ENCODE data around the gene FTO.

FTO gene

DNA sequence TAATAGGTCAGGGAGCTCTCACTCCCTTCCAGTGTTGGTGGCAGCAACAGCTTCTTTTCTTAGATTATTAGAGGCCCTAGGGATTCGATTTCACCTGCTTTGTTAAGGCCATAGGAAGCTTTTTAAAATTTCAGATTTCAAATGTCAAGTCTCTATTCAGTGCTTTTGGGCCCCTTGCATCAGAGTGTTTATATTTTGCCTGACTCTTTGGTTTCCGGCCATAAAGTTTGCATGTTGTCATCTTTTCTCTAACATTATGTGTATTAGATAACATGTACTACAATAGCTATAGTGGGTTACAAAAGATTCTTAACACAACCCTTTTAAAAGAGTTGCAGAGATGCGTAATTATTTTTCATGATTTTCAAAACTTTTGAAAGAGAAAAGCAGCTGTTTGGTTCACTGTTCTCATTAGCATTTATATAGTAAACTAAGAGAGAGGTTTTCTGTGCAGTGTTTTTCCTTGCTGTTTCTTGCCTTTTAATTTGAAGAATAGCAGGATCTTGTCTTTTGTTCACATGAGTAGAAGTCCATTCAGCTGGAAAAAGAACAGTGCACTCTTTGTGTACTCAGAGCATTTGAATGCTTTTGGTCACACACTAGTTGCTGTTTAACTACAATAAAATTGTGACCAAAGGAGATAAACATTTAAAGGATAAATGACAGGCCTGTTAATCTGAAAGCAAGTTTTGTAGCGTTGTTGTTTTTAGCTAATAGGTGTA lies 52.5 kb downstream of the FTO start:
- DNase-seq, result peak; percentile 44

DNA sequence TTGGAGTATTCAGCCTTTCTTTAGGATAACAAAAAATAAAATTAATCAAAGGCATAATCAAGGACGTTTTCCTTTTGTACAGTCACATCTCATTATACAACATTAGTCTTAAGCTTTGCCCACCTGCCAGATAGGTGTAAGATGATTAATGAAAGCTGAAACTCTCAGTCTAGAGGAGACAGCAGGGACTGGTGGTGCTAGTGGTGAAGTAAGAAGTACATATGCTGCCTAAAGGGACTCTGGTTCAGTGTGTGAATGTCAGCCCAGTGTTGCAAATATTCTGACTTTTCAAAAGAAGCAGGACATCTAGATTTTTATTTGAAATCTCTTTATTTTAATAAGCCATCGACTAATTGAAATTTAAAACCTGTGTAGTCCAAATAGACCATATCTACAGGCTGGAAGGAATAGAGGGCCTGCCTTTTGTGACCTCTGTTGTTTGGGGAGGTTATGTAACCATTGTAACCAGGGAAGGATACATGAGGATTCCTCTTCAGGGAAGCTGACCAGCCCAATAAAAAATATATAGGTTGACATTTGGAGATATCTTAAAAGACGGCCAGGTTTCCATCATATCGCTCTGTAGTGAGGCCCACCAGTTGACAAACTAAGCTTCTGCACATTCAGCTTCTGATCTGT lies 54.1 kb downstream of the FTO start:
- DNase-seq, result no peak

DNA sequence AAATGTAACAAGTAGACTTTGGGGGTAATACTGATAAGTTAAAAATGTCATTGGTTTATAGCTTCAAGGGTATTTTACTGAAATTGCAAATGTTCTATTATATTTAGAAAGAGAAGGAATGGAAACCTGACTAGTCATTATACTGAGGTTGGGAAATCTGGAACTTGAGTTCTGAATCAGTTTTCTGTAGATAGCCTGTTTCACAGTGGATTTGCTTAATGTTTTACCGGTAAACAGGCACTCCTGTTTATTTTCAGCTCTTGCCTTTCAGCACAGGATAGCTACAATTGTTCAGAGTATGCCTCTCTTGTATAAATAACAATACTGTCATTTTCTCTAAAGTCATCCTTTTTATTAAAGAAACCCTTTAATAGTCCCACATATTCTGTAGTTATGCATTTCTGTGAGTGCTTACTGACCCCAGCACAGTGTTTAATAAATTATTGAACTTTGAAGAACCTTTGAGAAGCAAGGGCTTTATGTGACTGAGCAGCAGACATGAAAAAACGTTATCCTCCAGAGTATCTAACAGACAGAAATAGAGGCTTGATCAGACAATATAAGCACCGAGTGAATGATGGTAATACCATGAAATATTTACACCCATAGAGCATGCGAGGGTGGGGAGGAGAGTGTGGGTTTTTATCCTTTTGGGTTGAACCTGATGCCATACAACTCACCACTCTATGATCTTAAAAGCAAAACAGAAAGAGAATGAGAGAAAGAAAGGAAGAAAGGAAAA lies 58.2 kb downstream of the FTO start:
- no peak for DNase-seq

DNA sequence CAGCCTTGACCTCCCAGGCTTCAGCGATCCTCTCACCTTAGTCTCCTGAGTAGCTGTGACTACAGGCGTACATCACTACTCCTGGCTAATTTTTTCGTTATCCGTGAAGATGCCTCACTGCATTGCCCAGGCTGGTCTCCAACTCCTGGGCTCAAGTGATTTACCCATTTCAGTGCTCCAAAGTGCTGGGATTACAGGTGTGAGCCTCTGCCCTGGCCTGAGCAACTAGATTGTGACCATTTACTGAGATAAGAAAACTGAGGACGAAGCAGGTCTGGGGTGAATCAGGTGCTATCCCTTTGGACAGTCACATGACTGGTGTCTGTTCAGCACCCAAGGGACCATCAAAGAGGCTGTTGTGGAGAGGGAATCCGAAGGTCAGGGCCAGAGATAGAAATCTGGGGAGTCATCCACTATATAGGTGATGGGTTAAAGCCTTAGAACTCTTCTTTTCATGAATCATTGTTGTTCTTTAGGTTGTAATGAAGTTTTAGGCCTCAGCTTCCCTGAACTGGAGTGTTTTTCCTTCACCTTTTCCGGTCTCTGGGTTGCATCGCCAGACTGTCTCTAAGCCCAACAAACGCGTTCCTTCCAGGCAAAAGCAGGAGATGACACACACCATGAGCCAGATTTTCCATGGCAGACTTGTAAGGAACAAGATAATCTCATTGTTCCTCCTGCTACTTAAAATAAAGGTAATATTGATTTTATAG lies 62.5 kb downstream of the FTO start:
- no peak for DNase-seq

DNA sequence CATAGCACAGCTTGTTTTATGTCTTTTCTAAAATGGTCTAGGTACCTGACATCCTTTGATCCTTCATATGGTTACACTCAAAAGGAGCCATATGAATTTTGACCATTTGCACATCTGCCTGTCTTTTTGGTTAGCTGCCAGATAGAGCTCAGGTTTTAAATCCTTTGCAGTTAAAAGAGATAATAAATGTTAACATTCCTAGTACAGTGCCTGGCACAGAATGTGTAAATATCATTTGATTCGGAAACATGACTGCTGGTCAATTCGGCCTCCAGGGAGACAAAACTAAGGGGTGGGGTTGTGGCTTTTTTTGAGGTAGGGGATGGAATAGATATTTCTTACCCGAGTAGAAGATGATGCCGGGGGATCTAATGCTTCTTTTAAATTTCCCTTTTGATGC lies 64.2 kb downstream of the FTO start:
- DNase-seq, result no peak

DNA sequence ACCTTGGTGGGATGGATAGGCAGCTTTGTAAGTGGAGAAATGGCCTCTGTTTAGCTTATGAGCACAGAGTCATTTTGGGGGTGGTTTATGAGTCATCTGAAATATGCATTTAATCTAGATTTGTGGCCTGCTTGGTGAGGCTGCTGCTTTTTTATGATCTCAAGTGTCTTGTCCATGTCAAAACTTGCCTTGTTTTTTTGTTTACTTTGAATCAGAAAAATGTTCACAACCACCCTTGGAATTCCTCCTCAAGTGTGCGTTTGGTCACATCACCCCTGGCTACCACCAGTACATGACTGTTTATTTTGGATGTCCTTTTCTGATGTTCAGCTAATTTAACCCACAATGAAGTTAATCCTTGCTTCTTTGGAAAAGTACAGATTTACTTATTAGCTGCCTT lies 64.6 kb downstream of the FTO start:
- no peak for DNase-seq

DNA sequence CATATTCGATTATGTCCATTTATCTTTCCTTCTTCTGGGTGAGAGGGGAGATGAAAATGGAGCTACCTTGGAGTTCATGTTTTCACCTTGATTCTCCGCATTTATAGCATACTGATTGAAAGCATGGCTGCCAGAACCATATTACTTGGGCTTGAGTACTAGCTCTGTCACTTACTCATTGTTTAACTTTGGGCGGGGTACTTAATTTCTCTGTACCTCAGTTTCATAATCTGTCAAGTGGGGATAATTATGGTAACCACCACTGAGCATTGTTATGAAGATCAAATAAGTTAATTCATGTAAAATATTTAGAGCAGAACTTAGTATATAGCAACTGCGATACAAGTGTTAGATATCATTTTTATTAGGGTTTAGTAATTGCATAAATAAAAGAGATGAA lies 65.2 kb downstream of the FTO start:
- no peak for DNase-seq

DNA sequence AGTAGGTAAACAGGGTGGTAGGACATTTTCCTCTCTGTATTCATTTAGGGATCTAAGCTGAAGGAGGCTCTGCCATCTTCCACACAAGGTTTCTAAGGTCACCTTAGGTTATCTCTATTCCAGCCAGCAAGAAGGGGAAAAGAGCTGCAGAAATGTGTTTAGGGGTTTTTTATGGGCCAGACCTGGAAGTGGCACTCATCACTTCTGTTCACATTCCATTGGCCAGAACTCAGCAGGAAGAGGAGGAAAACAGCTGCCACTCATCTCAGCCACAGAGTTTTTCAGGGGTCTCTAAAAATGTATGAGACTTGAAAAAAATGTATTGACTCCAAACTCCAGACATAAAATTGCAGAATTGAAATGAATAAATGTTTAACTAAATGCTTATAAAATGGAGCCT lies 65.8 kb downstream of the FTO start:
- DNase-seq, result no peak

DNA sequence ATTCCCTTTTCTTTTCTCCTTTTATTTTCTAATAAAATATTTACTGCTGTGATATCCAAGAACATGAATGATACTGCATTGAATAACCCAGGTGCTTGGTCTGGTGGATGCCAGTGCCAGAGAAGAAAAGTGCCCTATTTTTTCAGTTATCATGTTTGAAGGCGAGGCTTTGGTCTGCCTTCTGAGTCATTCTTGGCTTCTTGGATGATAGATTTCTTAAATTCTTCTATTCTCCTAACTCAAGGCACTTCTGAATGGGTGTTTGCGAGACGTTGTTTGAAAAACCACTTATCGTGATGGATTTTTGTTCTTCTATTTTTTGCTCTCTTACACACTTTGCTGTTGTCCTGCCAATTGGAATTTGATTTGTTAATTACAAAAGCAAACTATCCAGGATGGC lies 66.7 kb downstream of the FTO start:
- no peak for DNase-seq

DNA sequence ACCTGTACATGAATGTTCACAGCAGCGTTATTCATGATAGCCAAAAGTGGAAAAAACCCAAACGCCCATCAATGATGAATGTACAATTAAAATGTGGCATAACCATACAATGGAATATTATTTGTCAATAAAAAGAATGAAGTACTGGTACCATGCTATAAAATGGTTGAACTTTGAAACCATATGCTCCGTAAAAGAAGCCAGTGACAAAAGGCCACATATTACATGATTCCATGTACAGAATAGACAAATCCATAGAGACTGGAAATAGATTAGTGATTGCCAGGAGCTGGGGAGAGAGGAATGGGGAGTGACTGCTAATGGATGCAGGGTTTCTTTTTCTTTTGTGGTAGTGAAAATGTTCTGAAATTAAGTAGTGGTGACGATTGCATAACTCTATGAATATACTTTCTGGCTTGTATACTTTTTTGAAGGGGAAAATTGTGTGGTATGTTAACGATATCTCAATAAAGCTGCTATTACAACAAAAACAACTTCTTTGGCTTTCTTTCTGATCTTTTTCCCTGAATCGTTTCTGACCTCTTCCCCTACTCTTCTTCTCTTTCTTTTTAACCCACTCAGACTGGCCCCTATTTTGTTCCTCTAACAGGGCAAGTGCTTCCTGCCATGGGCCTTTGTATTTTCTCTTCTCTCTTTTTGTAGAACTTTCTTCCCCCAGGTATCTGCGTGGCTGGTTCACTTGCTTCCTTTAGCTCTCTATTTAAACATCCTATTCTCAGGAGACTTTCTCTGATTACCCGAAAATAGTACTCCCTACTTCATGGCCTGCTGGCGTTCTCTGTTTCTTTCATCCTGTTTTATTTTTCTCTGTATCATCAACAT lies 67.9 kb downstream of the FTO start:
- no peak for DNase-seq

DNA sequence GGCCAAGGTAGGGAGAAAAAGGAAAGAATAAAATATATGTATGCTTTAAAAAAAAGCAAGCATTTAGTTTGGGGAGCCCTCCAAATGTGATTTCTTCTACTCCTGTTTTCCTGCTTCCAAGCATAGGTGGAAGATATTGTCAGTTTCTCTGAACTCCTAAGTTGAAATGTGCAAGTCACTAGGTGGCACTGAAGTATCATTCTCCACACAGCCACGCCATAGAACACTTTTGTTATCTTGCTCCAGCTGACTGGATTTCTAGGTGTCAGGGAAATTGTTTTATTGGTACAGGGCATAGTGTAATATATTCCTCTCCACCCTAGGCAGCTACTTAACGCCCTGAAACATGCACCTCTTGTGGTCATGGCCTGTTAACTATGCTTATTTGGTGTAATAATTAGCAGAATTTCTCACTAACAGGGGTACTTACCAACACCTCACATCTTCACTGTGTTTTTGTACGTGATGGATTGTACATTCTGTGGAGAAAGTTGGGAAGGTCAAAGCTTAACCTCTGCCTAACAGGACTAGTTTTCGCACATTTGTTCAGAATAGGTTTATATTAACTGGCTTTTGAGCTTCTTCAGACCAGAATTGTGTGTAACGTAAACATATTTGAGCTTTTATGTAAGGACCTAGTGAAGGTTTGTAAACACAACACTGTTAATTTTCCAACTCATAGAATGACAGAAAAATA lies 69.3 kb downstream of the FTO start:
- peak; percentile 58 for DNase-seq

DNA sequence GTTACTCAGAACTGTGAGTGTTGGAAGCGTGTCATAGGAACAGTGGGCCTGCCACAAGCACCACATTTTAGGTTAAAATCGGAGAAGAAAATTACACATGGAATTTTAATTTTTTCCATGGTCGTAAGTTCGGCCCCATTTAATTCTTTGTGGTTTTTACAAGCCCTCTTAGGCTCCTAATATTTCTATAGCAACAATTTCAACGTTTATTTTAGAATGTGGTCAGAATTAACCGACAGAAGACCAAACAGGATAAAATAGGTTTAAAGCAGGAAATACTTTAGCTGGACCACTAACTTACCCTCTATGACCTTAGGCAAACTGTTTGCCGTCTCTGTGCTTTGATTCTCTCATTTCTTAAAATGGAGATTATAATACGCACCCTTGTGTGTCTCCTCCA lies 69.9 kb downstream of the FTO start:
- no peak for DNase-seq

DNA sequence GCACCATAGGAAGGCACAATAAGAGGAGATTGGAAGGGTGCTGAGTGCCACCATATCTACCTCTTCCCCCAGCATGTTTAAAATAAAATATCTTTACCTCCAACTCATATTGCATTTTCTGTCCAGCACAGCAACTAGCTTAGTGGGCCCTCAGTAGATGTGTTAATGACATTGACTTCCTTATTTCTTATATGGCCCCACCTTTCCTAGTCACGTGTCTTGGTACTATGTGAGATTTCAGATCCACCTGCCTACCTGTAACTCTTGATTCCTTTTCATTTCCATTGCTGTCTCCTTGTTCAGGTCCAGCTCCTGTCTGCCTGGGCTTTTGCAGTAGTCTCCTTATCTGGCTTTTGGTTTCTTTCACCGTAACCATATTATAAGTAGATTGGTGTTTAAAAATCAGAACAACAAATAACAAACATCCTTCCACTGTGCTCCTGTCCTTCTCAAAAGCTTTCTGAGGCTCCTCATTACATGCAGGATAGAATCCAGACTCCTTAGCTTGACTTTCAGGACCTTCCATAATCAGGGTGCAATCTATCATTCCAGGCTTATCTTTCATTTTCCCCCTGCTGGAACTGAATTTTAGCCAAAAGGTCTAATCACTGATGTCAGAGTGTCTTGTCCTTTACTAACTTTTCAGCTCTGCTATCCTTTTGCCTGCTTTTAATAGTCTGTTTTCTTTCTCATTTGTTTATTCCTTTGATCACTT lies 71.3 kb downstream of the FTO start:
- no peak for DNase-seq

DNA sequence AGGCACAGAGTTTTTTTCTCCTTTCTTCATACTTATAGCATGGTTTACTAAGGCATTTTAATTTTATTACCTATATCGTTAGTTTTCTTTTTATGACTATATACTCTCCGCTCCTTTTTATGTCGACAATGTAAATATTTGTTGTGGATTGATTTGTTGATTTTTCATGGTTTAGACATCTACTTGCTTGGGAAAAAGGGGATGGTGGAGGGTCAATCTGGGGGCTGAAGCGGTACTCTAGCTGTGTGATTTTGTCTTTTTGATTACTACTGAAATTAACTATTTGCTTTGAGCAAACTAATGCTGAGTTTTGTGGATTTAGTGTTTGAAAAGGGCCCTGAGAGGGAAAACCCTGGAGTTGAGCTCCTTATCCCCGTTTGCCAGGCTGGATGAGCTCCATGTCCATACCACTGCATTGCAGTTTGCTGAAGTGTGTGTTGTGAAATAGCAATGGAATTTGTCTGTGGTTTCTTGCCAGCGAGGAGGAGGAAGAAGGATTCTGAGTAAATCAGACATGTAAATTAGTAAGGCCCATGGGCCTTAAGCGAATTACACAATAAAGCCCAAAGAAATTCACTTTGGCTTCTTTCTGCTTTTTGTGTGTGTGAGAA lies 72.0 kb downstream of the FTO start:
- DNase-seq, result no peak

DNA sequence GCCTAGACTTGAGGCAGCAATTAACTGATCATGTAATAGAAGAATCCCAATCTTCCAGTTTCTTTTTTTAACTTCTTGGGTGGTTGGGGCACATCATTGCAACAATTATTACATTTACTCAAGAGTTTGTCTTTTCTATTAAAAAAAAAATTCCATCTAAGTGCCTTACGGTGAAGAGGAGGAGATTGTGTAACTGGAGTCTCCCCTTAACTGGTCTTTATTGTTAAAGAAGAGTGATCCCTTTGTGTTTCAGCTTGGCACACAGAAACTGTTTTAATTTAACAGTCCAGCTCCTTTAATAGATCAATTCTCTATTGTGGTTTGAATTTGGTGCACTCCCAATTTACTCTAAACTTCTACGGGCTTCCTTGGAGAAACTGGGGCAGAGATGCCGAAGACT lies 75.2 kb downstream of the FTO start:
- no peak for DNase-seq

DNA sequence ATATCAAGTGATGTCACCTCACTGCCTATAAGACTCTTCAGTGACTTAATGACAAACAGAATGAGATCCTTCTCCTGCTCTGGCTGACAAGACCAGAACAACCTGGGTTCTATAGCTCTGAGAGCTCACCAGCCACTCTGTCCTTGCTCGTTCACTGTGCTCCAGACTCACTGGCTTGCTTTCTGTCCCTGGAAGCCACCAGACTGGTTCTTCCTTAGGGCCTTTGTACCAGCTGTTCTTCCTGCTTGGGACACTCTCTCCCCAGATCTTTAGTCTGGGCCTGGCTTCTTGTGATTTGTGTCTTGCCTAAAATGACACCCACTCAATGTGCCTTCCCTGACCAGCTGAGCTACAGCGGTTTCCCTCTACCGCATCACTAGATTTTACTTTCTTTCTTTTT lies 76.1 kb downstream of the FTO start:
- no peak for DNase-seq

DNA sequence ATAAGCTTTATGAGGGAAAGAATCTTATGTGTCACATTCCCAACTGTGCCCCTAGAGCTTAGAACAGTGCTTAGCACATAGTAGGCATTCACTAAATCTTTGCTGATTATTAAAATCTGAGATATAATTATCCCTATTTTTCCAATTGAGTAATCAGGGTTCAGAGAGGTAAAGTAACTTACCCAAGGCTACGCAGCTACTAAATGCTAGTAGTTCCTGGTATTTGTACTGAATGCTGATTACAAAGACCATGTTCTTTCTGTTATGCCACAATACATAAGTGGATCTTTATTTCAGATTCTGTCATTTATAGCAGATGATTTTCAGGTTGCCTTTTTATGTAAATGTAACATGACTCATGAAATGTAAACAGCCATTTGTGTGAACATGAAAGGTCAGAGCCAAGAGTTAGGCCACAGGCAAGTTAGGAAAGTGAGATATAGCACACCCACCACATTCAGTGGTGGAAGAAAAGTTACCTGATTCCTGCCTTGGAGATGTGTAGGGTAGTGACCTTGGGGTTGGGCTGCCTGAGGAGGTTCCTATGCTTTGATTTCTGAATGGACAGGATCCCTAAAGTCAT lies 77.2 kb downstream of the FTO start:
- DNase-seq, result no peak

DNA sequence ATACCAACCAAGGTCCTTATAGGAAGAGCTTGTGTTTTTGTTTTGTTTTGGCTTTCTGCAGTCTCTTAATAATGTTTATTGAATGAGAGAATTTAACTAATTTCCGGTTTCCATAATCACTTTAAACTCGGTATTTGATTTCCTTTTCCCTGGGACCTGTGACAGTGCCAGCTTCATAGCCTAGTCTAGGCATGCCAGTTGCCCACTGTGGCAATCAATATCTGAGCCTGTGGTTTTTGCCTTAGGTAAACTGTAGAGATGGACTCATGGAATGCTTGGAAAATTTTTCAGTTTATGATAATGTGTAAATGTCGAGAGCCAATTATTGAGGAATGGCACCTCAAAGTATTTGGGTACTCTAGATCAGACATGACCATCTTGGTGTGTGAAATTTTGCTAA lies 78.2 kb downstream of the FTO start:
- DNase-seq, result no peak

DNA sequence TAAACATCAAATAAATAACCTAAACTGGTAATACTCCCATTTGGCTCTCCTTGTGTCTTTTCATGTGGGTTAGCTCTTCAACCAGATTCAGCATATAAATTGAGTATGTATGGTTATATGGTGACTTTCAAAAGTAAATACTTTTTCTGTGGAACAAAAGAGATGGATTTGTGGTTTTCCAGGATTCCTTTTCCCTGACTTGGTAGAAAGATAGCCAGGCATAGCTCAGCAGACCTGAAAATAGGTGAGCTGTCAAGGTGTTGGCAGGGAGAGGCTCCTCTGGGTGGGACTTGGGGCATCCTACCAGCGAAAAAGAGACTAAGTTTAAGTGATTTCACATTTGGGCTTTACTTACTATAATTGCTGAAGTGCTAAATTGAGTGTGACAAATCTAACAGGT lies 80.3 kb downstream of the FTO start:
- no peak for DNase-seq

DNA sequence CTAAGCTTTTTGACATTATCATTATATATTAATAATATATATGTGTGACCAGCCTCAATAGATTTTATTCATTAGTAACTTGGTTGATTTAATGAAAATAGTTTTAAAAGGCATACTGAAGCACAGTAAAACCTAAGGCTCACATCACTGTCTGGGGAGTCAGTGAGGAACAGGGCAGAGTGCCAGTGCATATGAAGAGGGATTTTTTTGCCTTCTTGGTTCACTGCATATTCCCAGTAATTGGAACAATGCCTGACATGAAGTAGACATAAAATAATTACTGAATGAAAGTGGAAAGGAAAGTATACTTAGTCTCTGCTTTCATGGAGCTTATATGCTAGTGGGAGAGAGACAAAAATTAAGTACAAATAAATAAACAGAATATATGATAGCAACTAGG lies 81.1 kb downstream of the FTO start:
- no peak for DNase-seq

DNA sequence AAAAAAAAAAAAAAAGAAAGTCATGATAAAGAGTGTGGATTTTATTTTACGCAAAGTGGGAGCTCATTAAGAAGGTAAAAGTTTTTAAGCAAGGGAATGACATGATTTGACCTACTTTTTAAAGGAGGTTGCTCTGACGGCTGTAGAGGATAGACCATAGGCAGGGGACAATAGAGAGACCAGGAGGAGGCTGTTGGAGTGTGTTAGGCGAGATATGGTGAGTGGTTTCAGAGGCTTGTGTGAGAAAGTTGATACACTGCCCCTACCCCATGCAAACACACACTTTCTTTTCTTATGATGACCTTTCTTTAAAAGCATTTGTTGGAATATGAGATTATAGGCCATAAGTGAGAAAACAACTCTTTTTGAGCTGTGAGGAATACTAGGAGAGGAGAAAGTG lies 82.0 kb downstream of the FTO start:
- DNase-seq, result no peak

All from NCI-H2107 (cell line).